ENCODE results near the gene GRK1.

- TF ChIP-seq CTCF (IDR thresholded peaks at IDR 0.05; ENCODE audit: low read depth, low read length) (peak; percentile 59), POLR2A (IDR thresholded peaks at IDR 0.05; ENCODE audit: extremely low read depth, insufficient read length) (peak; percentile 42)
- TF ChIP-seq, protein P1, sequence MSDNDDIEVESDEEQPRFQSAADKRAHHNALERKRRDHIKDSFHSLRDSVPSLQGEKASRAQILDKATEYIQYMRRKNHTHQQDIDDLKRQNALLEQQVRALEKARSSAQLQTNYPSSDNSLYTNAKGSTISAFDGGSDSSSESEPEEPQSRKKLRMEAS (IDR thresholded peaks at IDR 0.05; ENCODE audit: low read depth, low read length), result peak; percentile 97
Measured at GRCh38 chr13:113742000-113742441, 75.0 kb downstream of the GRK1 start.

All from NB4 (cell line).